Right lobe of liver (tissue), 4 donors: ENCODE measurements around the gene FARS2.

Experiments used
- CTCF ChIP-seq, 4 donors: fragments of 200-600 bp in 3 of 4; fragments of 450-650 bp in 1 of 4; IDR thresholded peaks; one replicate each; pipeline versions ENCODE4 v1.5.1 to v1.8.0; 2016 to 2022; ENCODE audit warnings: antibody characterized with exemption in 4 of 4, mild to moderate bottlenecking in 2 of 4
- POLR2A ChIP-seq: fragments of 450-650 bp; IDR thresholded peaks from one replicate; pipeline ENCODE4 v1.6.1; 2017; ENCODE audit warnings: antibody characterized with exemption, mild to moderate bottlenecking
- donor health status: DM: no; HTN: no; CAD: no.
- donor health status: DM: no; HTN: no; CAD: no.
- donor health status: DM: no; HTN: yes; CAD: no.

- no peak for TF ChIP-seq CTCF (IDR thresholded peaks at IDR 0.05)
- no peak for TF ChIP-seq POLR2A
Observed at GRCh38 chr6:5220443-5220842, 40.9 kb upstream of the FARS2 start.
